ENCODE measurements around the gene ITPR2. TPM values are rescaled to one million over a fixed set of nuclear protein-coding genes. Genes with fewer than 3 reads are reported as not detected.

The ITPR2 gene
- total and polyA plus RNA-seq, 2 of the 13 experiments (the other 11 are each of a cell fraction or from before 2014, with no cell fraction given) = 31.9 to 81.9 TPM

DNA sequence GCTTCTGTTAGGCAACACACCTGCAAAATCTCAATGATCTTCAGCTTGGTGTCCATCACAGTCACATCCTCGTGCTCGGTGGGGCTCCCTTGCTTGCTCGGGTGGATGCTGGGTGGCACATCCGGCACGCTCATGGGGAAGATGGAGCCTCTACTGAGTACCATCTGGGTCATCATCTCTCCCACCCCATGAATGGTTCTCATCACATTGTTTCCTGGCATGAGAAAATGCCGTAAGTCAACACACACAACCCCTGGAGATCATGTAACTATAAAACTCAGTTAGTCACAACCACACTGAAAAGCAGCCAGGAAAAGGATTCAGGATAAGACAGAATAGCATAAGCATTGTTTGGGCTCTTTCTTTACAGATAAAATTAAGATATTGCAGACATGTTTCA, 201.1 kb downstream of the ITPR2 start (continued):
- TF ChIP-seq, protein P1, sequence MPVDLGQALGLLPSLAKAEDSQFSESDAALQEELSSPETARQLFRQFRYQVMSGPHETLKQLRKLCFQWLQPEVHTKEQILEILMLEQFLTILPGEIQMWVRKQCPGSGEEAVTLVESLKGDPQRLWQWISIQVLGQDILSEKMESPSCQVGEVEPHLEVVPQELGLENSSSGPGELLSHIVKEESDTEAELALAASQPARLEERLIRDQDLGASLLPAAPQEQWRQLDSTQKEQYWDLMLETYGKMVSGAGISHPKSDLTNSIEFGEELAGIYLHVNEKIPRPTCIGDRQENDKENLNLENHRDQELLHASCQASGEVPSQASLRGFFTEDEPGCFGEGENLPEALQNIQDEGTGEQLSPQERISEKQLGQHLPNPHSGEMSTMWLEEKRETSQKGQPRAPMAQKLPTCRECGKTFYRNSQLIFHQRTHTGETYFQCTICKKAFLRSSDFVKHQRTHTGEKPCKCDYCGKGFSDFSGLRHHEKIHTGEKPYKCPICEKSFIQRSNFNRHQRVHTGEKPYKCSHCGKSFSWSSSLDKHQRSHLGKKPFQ (CRISPR knock-in tag; IDR thresholded peaks at IDR 0.05; ENCODE audit: insufficient replicate concordance) = no peak

DNA sequence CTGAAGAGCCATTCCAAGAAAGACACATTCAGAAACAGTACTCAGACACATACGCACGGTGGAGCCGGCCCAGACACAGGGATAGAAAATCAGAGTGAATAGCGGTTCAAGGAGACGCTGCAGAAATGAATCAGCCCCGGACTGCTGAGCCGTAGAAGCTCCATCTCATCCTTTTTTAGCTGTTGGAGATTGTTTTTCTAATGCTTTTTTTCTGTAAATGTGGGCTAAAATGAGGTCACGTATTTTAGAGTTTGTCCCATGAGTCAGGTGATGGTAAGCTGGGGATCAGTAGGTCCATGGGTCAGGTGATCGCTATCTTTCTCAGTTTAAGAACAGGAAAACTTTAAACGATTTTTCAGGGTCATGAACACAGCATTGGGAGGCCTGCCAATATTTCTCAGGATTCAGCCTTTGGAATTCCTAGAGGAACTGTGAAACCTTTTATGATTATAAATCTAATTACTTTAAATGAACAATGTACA, 202.4 kb downstream of the ITPR2 start:
- Histone ChIP-seq H2AFZ (ENCODE audit: low read length) (no peak overlapping the region), H3K79me2 (ENCODE audit: insufficient read depth, low read length) (no peaks in the 10 kb centered on the region), H3K4me2 (ENCODE audit: low read depth, low read length) (peak overlapping the region; percentile 14; the same call in 1 of the 2 replicates), H4K20me1 (ENCODE audit: insufficient read depth, low read length) (no peaks in the 10 kb centered on the region), H3K27ac (ENCODE audit: extremely low read length, insufficient read depth, low read length) (peak overlapping the region; percentile 64), H3K27me3 (ENCODE audit: control insufficient read depth in 1 of 2, insufficient read depth in 2 of 2, low read length in 2 of 2) (no peaks in the 10 kb centered on the region), H3K9ac (ENCODE audit: insufficient read depth, low read depth, low read length) (no peak overlapping the region), H3K4me3 (replicated peaks in 1 of 3; ENCODE audit: insufficient read depth in 1 of 3, low read depth in 2 of 3, low read length in 3 of 3) (no peak overlapping the region), H3K4me1 (ENCODE audit: insufficient read depth, low read length) (peaks cover 69% of the 10 kb centered on the region), H3K9me3 (ENCODE audit: low read length) (no peaks in the 10 kb centered on the region), H3K36me3 (replicated peaks in 1 of 2; ENCODE audit: control insufficient read depth in 1 of 2, insufficient read depth in 2 of 2, low read length in 2 of 2) (peaks cover 21 to 53% of the 10 kb centered on the region in 2 experiments)
- FAIRE-seq (peak; percentile 66), DNase-seq (ENCODE audit: low spot score) (peak; percentile 72), ATAC-seq (peak; percentile 79)
- POLR2A ChIA-PET = interaction anchor here (0.7 to 1.0 kb wide), 2 partner anchors 10 kb away, joined by 3 read pairs; no protein-coding TSS in a partner anchor
- no TSS peak for BruUV-seq (replicated peaks)
- CTCF ChIA-PET (ENCODE audit: low intra/inter-chr PET ratio, low total read pairs) = interaction anchor here (1.2 kb wide), 1 partner anchor 21 kb away, joined by 4 read pairs; no protein-coding TSS in a partner anchor
- WGBS (ENCODE audit: low lambda C conversion rate) = 50% methylated on average over 10 of the region's 10 CpGs
- in situ Hi-C loops (cut with HindIII; ENCODE audit: extremely low pct_ligation_motif_present, low pct_unique_long_range_greater_than_20kb) = no loop called here
- intact Hi-C loops (cut with micrococcal nuclease; ENCODE audit: unreplicated experiment) = no loop called here
- TF ChIP-seq DNMT3B (CRISPR knock-in tag; conservative IDR thresholded peaks at IDR 0.05) = no peak
- TF ChIP-seq, protein P2, sequence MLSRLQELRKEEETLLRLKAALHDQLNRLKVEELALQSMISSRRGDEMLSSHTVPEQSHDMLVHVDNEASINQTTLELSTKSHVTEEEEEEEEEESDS (CRISPR knock-in tag; IDR thresholded peaks at IDR 0.05; ENCODE audit: borderline replicate concordance) = no peak
- TF ChIP-seq, protein P3, sequence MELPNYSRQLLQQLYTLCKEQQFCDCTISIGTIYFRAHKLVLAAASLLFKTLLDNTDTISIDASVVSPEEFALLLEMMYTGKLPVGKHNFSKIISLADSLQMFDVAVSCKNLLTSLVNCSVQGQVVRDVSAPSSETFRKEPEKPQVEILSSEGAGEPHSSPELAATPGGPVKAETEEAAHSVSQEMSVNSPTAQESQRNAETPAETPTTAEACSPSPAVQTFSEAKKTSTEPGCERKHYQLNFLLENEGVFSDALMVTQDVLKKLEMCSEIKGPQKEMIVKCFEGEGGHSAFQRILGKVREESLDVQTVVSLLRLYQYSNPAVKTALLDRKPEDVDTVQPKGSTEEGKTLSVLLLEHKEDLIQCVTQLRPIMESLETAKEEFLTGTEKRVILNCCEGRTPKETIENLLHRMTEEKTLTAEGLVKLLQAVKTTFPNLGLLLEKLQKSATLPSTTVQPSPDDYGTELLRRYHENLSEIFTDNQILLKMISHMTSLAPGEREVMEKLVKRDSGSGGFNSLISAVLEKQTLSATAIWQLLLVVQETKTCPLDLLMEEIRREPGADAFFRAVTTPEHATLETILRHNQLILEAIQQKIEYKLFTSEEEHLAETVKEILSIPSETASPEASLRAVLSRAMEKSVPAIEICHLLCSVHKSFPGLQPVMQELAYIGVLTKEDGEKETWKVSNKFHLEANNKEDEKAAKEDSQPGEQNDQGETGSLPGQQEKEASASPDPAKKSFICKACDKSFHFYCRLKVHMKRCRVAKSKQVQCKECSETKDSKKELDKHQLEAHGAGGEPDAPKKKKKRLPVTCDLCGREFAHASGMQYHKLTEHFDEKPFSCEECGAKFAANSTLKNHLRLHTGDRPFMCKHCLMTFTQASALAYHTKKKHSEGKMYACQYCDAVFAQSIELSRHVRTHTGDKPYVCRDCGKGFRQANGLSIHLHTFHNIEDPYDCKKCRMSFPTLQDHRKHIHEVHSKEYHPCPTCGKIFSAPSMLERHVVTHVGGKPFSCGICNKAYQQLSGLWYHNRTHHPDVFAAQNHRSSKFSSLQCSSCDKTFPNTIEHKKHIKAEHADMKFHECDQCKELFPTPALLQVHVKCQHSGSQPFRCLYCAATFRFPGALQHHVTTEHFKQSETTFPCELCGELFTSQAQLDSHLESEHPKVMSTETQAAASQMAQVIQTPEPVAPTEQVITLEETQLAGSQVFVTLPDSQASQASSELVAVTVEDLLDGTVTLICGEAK (IDR thresholded peaks at IDR 0.05) = peak; percentile 48; the same call in 1 of the 2 replicates
- TF ChIP-seq, protein P3 (CRISPR knock-in tag; IDR thresholded peaks at IDR 0.05) = 0 out of 2 replicates have a peak, but pooled peaks have one; percentile 42
- TF ChIP-seq, protein P4, sequence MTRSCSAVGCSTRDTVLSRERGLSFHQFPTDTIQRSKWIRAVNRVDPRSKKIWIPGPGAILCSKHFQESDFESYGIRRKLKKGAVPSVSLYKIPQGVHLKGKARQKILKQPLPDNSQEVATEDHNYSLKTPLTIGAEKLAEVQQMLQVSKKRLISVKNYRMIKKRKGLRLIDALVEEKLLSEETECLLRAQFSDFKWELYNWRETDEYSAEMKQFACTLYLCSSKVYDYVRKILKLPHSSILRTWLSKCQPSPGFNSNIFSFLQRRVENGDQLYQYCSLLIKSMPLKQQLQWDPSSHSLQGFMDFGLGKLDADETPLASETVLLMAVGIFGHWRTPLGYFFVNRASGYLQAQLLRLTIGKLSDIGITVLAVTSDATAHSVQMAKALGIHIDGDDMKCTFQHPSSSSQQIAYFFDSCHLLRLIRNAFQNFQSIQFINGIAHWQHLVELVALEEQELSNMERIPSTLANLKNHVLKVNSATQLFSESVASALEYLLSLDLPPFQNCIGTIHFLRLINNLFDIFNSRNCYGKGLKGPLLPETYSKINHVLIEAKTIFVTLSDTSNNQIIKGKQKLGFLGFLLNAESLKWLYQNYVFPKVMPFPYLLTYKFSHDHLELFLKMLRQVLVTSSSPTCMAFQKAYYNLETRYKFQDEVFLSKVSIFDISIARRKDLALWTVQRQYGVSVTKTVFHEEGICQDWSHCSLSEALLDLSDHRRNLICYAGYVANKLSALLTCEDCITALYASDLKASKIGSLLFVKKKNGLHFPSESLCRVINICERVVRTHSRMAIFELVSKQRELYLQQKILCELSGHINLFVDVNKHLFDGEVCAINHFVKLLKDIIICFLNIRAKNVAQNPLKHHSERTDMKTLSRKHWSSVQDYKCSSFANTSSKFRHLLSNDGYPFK (CRISPR knock-in tag; IDR thresholded peaks at IDR 0.05; ENCODE audit: borderline replicate concordance) = no peak
- peak; percentile 36; the same call in 1 of the 2 replicates for TF ChIP-seq ONECUT2 (CRISPR knock-in tag; IDR thresholded peaks at IDR 0.05)
